ENCODE measurements around the gene PIP5K1B. TPM values are rescaled to one million over a fixed set of nuclear protein-coding genes. Genes with fewer than 3 reads are reported as not detected.

PIP5K1B gene
- total RNA-seq, 1 donor from 2014 or later = 0.15 TPM

DNA sequence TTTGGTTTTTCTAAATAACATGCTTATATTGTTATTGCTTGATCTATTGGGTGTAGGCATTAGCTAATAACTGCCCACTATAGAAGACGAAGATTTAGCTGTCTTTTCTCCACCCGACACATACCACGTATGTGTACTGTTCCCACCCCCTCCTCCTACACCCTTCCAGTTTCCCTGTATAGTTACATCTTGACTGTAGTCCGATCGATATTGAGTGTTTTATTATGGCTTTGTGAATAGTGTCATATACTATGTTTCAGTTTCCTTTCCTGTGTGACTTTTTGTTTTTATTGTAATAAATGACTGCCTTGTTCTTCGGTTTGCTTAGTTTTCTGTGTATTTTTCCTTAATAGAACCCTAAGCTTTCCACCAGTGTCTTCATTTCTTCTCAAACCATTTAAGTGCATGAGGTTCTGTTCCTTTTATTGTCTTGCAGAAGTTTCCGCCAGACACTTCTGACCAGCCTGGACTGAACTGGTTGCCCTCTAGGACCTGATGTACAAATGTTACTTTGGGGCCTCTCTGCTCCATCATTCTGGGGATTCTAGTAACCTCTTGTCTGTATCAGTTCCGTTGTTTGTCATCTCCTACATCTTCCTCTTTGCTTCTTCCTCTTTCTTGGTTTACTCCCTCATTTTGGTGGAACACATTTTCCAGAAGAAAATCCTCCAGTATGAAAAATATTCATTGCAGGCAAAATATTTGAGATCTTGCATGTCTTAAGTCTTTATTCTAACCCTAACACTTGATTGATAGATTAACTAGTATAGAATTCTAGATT, 247.0 kb downstream of the PIP5K1B start:
- no peak for DNase-seq (ENCODE audit: low read depth)

DNA sequence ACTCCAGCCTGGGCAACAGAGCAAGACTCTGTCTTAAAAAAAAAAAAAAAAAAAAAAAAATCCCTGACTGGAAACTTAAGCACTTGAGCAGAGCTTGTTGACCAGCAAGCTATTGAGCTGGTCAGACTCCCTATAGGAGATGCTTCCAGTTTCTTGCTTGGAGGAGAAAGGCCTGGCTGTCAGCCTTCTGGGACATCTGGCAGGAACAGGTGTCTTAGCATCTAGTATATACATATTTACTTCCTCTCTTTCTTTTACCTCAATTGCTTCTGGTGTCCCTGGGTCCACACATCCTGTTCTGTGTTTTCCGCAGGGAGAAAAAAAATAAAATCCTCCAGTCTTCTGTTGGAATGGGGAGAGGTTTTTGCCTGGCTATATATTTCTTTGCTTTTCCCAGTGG, 248.7 kb downstream of the PIP5K1B start:
- DNase-seq (ENCODE audit: low read depth) = no peak

DNA sequence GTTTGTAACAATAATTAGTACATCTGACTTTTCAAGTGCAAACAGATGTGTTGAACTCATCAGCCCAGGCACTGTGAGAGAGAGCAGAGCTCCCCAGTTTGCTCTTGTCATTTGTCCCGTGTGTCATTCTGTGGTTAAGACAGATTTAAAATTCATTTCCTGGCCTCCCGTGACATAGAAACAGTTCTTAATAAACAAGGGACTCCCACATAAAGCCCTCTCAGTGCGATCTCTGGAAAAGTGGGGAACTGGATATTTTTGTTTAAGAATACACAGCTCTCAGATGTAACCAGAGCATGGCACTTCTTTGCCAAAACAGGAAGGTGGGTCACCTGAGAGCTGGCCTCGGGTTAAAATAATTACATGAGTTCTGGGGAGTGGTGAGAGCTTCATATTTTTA, 250.3 kb downstream of the PIP5K1B start:
- no peak for DNase-seq (ENCODE audit: low read depth)

DNA sequence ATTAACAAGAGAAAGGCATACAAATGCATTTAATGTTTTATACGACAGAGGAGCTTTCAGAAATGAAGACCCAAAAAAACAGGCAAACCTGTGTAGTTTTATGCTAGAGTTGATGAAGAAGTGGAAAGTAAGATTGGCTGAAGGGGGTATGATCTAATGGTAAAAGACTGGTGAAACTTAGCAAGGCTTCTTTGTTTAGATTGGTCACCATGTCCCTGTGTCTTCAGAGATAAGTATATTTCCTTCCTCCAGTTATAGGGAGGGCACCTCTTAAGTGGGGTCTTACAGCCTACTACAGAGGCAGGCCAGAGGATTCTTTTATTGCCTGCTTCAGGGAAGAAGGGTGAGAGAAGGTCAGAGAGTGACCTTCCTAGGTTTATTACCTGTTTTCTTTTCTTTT, 252.4 kb downstream of the PIP5K1B start:
- no peak for DNase-seq (ENCODE audit: low read depth)

DNA sequence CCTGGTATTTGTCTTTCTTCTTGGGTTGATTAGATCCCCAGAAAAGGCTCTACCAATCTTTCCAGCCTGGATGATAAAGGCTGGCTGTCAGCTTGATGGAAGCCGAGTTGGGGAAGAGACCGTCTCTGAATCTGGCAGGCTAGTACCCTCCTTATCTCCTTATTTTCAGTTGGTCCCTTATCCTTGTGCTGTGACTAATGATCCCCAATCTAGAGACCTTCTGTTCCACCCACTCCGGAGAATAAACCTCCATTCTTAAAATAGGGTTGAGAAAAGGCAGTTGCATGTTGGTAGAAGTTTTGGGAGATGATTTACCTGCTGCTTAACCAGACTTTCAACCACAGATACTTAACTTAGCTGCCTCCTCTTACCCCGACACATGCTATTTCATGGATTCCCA, 256.5 kb downstream of the PIP5K1B start:
- DNase-seq (ENCODE audit: low read depth) = no peak

DNA sequence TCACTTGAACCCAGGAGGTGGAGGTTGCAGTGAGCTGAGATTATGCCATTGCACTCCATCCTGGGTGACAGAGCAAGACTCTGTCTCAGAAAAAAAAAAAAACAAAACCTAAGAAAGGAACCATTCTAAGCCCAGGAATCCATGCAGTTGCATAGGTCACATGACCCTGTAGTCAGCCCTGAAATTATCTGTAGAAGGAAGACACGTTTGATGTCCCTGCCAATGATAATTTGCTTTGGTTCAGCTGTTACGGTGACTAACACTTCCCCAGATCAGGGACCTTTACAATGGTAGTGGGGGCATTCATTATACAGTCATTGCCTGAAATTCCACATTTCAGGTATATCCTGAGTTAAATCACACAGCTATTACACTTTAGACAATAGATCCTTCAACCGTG, 258.4 kb downstream of the PIP5K1B start:
- no peak for DNase-seq (ENCODE audit: low read depth)

DNA sequence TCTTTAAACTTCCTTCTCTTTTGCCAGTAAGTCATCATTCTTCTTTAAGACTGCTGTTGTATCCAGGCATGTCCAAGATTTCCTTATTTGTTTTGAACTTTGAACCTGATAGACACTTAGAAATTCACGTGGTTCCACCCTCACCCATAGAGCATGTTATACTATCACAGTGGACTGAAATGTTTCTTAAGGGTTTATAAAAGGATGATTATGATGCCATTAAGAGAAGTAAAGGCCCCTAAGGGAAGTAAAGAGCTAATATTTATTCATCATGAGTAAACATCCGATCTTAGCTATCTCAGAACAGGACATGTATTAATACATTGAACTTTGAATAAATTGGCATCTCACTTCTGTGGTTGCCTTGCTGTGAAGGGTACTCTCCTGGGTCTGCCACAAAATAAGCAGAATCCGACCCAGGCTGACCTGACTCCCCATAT, 259.1 kb downstream of the PIP5K1B start:
- DNase-seq (ENCODE audit: low read depth) = no peak

DNA sequence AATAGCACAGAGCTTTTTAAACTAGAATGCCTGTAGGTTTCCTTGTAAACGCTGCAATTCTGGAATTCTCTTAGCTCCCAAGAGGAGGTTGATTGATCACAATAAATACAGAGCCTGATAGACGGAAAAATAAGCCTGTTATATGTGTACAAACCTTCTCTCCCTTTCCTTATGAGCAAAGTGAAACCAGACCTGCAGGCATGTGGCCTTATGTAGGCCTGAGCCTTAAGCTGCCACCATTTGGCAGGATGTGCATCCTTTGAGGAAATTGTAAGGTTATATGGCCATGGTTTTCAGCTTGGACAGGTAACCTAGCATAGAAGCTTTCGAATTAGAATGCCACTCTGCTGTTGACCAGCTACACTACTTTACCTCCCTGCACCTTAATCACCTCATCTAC, 259.7 kb downstream of the PIP5K1B start:
- no peak for DNase-seq (ENCODE audit: low read depth)

DNA sequence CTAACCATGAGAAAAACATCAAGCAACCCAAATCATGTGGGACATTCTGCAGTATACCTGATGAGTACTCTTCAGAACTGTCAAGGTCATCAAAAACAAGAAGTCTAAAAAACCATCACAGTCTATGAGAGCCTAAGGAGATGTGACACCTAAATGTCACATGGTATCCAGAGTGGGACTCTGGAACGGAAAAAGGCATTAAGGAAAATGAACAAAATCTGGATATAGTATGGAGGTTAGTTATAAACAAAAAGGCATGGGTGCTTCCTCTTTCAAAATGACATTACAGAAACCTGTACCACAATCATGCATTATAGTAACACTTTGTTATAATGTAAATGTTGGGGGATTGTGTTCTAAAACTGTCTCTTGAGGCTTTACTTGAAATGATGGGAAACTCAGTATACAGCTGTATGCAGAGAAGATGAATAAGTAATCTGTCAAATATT, 261.5 kb downstream of the PIP5K1B start:
- no peak for DNase-seq (ENCODE audit: low read depth)

DNA sequence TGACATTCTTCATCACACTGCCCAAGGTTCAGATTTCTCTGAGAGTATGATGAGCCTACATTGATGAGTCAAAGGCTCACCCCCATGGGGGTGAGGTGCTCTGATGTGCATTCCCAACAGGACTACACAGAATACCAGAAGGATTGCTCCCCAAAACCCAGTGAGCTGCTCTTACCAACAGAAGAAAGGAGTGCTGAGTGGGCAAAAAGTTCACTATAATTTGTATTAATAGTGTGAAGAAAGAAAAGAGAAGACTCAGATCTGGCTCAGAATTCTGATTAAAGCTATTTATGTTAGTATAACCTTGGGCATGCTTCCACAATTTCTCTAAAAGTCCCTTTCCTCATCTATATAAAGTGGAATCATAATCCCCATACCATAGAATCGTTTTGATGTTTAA, 262.8 kb downstream of the PIP5K1B start:
- DNase-seq (ENCODE audit: low read depth) = no peak

DNA sequence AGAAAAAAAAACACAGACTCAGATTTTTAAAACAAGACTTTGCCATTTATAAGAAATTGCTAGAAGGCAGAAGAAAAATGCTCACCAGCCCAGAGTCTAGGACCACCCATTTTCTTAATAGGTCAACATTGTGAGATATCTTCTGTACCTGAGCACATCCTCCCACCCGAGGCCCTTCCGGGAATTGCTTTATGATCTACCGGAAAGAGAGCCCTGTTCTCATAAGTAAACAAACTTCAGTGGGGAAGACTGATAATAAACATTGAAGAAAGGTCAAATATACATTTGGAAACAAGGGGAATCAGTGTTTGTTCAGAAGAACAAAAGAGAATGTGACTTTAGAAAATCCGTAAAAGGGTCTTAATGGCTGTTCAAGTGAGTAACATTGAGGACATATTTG, 264.5 kb downstream of the PIP5K1B start:
- DNase-seq (ENCODE audit: low read depth) = no peak

DNA sequence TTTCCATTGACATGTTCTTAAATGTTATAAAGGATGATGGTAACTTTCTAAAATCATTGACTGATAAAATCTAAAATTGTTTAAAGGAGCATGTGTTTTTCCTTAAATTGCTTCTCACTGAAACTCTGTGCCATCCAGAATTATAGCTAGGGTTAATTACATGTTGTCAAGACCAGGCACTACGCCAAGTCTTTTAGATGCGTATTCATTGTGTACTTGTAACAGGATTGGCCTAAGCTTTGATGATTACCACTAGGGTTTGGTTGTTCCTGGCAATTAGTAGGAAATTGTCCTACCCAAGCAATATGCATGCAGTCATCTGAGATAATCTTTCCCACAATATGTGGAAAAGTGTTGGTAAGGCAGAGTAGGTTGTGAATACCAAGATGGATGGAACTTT, 265.1 kb downstream of the PIP5K1B start:
- no peak for DNase-seq (ENCODE audit: low read depth)

DNA sequence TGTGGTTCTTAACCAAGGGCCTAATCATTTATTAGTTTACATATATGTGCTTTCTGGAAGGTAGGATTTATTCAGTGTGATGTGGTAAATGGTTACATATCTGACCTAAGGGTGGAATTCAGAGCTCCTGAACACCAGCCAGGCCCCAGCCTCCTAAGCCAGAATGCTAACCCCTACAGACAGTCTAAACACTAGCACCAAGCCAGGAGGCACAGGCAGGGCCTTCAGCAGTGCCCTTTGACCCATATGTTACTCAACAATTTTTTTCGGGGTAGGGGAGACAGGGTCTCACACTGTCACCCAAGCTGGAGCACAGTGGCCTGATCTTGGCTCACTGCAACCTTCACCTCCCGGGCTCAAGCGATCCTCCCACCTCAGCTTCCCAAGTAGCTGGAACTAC, 268.6 kb downstream of the PIP5K1B start:
- DNase-seq (ENCODE audit: low read depth) = no peak

DNA sequence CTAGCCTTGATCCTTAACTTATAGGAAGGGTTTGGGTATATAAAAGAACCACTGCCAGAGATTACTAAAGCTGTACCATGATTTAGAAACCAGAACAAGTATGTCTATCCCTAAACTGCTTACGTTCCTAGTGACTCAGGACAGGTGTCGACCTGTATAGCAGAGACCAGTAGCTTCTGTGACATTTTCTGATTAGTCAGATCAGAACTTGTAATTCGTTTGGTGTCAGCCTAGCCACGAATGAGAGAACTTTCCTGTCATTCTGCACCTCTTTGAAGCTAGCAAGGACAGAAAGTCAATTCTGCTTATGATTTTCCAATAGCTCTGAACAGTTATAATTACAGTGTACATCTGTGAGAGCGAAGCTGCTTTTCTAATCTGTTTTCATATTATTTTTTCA, 269.4 kb downstream of the PIP5K1B start:
- no peak for DNase-seq (ENCODE audit: low read depth)

DNA sequence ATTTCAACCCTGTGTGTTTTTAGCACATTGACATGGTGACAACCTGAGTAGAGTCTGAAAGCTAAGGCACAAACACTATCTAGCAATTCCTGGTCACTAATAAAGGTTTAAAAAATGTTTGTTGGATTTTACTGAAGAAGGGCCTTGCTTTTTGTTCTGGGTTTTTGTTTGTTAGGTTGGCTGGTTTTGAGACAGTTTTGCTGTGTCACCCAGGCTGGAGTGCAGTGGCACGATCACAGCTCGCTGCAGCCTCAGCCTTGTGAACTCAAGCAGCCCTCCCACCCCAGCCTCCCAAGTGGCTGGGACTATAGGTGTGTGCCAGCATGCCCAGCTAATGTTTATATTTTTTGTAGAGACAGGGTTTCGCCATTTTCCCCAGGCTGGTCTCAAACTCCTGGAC, 269.9 kb downstream of the PIP5K1B start:
- no peak for DNase-seq (ENCODE audit: low read depth)

DNA sequence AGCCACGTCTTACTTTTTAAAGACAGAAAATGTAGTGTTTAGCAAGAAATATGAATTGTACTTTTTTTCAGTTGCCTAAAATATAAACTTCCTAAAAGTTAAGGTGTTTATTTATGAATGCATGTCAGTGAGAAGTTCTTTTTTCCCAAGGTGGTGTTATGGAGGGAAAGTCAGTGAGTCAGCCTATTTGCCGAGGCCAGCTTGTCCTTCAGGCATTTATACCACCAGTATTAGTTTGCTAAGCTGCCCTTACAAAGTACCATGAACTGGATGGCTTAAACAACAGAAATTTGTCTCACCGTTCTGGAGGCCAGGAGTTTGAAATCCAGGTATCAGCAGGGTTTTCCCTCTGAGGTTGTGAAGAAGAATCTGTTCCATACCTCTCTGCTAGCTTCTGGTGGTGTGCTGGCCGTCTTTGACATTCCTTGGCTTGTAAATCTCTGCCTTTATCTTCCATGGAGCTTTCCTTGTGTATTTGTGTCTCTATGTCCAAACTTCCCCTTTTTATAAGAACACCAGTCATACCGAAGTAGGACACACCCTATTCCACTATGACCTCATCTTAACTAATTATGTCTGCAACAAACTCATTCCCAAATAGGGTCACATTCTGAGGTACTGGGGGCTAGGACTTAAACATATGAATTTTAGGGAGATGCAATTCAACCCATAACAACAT, 270.5 kb downstream of the PIP5K1B start:
- DNase-seq (ENCODE audit: low read depth) = no peak

DNA sequence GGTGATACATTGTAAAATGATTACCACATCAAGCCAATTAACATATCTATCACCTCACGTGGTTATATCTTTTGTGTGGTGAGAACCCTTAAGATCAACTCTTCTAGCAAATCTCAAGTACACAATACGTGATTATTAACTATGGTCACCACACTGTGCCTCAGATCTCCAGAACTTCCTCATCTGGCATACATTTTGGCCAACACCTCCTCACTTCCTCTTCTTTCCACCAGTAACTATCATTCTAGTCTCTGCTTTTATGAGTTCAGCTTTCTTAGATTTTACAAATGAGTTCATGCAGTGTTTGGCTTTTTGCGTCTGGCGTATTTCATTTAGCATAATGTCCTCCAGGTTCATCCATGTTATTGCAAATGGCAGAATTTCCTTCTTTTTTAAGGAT, 273.0 kb downstream of the PIP5K1B start:
- DNase-seq (ENCODE audit: low read depth) = no peak

DNA sequence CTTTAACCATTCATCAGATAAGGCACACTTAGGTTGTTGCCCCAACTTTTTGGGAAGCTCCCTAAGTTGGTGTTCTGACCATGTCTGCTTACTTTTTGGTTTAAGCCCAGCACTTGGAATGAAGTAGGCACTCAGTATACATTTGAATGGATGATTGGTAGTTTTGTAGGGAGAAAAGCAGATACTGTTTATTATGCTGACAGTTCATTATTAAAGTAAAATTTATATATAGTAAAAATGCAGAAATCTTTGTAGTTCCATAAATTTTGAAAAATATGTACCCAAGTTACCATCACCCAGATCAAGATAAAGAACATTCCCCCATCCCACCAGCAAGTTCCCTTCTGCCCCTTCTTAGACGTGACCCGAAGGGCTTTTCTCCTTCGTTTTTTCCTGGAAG, 273.5 kb downstream of the PIP5K1B start:
- DNase-seq (ENCODE audit: low read depth) = no peak

DNA sequence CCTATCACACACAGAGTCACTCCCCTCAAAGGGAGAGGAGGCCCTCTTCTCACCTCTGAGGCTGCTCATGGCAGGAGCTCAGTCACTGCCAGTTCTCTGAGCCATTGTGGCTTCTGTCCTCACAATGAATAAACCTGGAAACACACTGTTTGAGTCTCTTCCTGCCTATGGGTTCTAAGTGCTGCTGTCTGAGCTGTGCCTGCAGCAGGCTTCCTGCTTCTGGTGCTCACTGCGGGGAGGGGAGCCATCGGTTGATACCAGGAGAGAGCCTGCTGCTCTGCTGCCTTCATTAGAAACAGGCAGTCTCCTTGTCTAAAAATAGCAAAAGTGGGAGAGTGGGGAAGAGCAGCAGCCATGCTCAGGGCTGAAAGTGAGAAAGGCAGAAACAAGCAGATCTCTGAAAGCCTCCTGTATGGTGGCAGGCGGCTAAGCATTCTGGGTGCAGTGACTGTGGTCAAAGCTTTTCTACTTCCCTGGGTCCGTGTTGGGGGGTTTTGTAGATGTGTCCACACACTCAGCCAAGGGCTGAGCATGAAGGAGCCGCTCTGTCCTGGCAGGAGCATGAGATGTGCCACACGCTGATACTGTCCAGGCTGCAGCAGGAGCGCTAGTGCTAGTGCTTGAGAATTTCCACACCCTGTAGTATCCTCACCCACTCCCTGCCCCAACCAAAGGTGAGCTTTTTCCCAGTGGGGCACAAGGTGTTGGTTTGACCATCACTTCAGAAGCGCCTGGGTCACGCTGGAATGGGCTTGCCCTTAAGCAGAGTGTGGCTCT, 274.7 kb downstream of the PIP5K1B start:
- no peak for DNase-seq (ENCODE audit: low read depth)

DNA sequence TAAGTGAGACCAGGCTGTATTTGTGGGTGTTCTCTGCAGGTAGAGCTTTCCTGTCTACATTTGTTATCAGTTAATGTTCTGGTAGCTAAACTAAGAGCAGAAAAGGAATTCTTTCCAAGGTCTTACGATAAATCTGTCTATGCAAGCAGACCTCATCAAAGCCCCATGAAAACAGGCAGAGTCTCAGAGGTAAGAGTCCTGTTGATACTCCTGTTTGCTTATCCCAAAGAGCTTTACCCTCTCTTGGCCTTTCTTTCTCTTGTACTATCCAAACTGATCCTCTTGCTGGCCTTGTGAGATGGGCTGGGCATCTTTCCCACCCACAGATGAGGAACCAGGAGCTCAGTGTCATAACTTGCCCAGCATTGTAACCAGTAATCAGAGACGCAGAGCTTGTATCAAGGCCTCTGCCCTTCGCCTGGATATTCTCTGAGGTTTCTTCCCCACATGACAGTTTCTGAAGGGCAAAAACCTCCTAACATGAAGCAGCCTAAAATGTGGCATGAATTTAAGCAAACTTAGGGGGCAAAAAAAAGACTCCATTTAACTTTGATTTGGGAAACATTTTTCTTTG, 275.4 kb downstream of the PIP5K1B start:
- no peak for DNase-seq (ENCODE audit: low read depth)

DNA sequence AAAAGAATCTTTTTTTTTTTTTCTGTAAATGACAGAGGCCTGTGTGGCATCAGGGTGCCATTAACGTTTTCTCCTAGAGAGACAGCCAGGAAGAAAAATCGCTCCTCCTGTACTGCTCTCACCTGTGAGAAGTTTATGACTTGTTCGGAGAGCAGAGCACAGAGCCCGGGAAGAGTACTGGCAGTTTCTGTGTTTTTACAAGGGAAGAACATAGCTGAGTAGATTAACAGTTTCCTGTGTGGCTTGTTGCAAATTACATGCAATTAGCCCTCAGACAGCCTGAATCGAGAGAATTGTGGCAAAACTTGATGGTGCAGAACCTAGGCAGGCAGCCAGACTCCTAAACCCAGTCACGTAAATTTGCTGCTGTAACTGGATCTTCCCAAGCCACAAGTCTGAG, 276.7 kb downstream of the PIP5K1B start:
- DNase-seq (ENCODE audit: low read depth) = peak; percentile 63

DNA sequence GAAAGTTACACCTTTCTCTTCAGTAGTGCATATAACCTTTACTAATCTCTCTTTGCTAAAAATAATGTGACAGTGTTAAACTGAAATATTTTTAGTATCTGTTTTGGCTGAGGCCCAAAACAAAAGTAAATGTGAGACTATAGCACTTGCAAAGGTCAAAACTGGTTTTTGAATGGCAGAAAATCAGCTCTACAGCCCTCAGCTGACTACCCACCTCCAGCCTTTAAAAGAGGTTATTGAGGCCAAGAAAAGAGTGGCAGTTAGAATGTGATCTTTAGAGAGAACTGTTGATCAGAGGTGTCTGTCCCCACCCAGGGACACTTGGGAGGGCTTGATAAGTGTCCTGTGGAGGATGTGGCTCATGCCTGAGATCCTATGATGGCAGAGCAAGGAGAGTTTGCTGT, 278.0 kb downstream of the PIP5K1B start:
- DNase-seq (ENCODE audit: low read depth) = no peak
